ENCODE data around the gene SUGCT.

SUGCT gene

GRCh38 chr7:40134428-40135316 is at the start of gene SUGCT, which contains the start of gene MPLKIP:
TSS of gene SUGCT (plus strand) at chr7:40135005.
TSS of gene MPLKIP (minus strand) at chr7:40134622. CDS start at chr7:40134567, 55 bp downstream.
- peak; percentile 95 for DNase-seq (ENCODE audit: low read depth)
- H3K4me3 ChIP-seq (ENCODE audit: low read depth, low read length): peak within 1 kb of the TSS; percentile 96
- TF ChIP-seq CTCF (IDR thresholded peaks at IDR 0.05; ENCODE audit: low read depth, low read length): peak; percentile 92
- TF ChIP-seq MAX (IDR thresholded peaks at IDR 0.05; ENCODE audit: low read depth, low read length): peak; percentile 89
- TF ChIP-seq MYC (IDR thresholded peaks at IDR 0.05; ENCODE audit: low read depth, low read length): peak; percentile 64
- TF ChIP-seq POLR2A (IDR thresholded peaks at IDR 0.05; ENCODE audit: extremely low read depth, insufficient read length): peak; percentile 94

- no peak for DNase-seq (ENCODE audit: low read depth)
- no peak overlapping the region for H3K4me3 ChIP-seq (ENCODE audit: low read depth, low read length)
- TF ChIP-seq POLR2A (IDR thresholded peaks at IDR 0.05; ENCODE audit: extremely low read depth, insufficient read length): no peak
These were observed 42.6 kb upstream of the SUGCT start for GRCh38 chr7:40092182-40092581.

- TF ChIP-seq POLR2A (IDR thresholded peaks at IDR 0.05; ENCODE audit: extremely low read depth, insufficient read length) (no peak), CTCF (IDR thresholded peaks at IDR 0.05; ENCODE audit: low read depth, low read length) (no peak), MAX (IDR thresholded peaks at IDR 0.05; ENCODE audit: low read depth, low read length) (no peak), MYC (IDR thresholded peaks at IDR 0.05; ENCODE audit: low read depth, low read length) (no peak)
- H3K4me3 ChIP-seq (ENCODE audit: low read depth, low read length): no peak overlapping the region
- no peak for DNase-seq (ENCODE audit: low read depth)
These were observed 41.0 kb upstream of the SUGCT start for GRCh38 chr7:40093631-40094350.

GRCh38 chr7:40095230-40095629 is 39.6 kb upstream of the SUGCT start:
- TF ChIP-seq POLR2A (IDR thresholded peaks at IDR 0.05; ENCODE audit: extremely low read depth, insufficient read length) (no peak), MAX (IDR thresholded peaks at IDR 0.05; ENCODE audit: low read depth, low read length) (no peak), MYC (IDR thresholded peaks at IDR 0.05; ENCODE audit: low read depth, low read length) (no peak), CTCF (IDR thresholded peaks at IDR 0.05; ENCODE audit: low read depth, low read length) (no peak)
- no peak for DNase-seq (ENCODE audit: low read depth)
- H3K4me3 ChIP-seq (ENCODE audit: low read depth, low read length): no peak overlapping the region

GRCh38 chr7:40095695-40096327 is 39.0 kb upstream of the SUGCT start:
- no peak overlapping the region for H3K4me3 ChIP-seq (ENCODE audit: low read depth, low read length)
- no peak for TF ChIP-seq CTCF (IDR thresholded peaks at IDR 0.05; ENCODE audit: low read depth, low read length)
- TF ChIP-seq POLR2A (IDR thresholded peaks at IDR 0.05; ENCODE audit: extremely low read depth, insufficient read length): no peak
- TF ChIP-seq MAX (IDR thresholded peaks at IDR 0.05; ENCODE audit: low read depth, low read length): no peak
- no peak for TF ChIP-seq MYC (IDR thresholded peaks at IDR 0.05; ENCODE audit: low read depth, low read length)
- DNase-seq (ENCODE audit: low read depth): no peak
